Erythroblast (primary cell): ENCODE results near the gene TNS1.

Experiments
- GATA1 ChIP-seq: IDR thresholded peaks from 2 replicates; pipeline ENCODE4 v1.6.1; 2011; ENCODE audit warnings: low read depth, mild to moderate bottlenecking, control low read depth, low read length, moderate library complexity
- POLR2A ChIP-seq: IDR thresholded peaks from 2 replicates; pipeline ENCODE4 v1.6.1; 2011; ENCODE audit warnings: mild to moderate bottlenecking, low read length

- no peak for TF ChIP-seq POLR2A
- TF ChIP-seq GATA1, result no peak
These were observed 25.3 kb upstream of the TNS1 start for GRCh38 chr2:218028189-218028495.
